ENCODE data around the gene RPH3AL.
"Not testable (repeated sequence)": the region's sequence is repeated elsewhere in the genome, so short reads cannot be mapped to it uniquely, and the experiment has no call there.

The RPH3AL gene

DNA sequence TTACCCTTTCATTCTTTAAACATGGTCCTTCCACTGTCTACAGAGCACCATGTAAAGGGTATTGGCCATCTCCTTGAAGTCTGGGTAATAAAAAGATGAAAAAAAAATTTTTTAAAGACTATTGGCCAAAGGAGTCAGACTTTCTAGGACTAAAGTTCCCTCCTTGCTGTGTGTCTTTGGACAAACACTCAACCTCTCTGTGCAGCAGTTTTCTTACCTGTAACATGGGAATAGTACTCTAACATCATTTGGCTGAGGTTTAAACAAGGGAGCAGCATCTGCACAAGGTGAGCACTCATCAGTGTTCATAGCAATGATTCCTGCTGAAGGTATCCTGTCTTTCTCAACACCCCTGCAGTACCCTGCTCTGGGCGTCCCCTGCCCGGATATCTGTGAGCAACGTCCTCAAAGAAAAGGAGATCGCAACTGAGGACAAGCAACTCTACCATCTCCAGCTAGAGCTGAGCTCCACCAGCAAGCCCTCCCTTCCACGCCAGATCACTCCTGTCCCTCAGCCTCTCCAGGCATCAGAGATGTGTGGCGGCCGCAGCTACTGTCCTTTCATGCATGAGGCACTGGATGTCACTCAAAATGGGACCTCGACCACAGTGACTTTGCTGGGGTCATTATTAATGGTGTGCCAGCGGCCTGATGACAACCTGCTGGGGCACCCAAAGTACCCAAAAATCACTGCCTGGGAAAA, 29.5 kb upstream of the RPH3AL start:
- DNase-seq (ENCODE audit: low read depth, low spot score): no peak
- no peak overlapping the region for H3K4me3 ChIP-seq (ENCODE audit: low read length)

DNA sequence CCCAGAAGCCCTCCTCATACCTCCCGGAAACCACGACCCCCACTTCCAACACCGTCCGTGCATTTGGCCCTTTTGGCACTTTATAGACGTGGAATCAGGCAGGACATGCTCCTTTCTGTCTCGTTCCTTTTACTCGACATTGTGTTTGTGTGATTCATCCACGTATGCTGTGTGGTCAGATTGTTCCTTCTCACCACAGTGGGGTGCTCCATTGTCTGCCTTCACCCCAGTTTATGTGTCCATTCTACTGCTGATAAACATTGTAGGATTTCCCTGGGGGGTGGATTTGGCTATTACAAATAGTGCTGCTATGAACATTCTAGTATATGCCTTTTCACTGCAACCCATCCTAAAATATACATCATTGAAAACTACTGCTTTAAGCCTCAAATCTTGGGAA, 28.9 kb upstream of the RPH3AL start:
- no peak overlapping the region for H3K4me3 ChIP-seq (ENCODE audit: low read length)
- DNase-seq (ENCODE audit: low read depth, low spot score): no peak

- no peak overlapping the region for H3K4me3 ChIP-seq (ENCODE audit: low read length)
- DNase-seq (ENCODE audit: low read depth, low spot score): no peak
Measured at GRCh38 chr17:379531-380465, 27.2 kb upstream of the RPH3AL start.

DNA sequence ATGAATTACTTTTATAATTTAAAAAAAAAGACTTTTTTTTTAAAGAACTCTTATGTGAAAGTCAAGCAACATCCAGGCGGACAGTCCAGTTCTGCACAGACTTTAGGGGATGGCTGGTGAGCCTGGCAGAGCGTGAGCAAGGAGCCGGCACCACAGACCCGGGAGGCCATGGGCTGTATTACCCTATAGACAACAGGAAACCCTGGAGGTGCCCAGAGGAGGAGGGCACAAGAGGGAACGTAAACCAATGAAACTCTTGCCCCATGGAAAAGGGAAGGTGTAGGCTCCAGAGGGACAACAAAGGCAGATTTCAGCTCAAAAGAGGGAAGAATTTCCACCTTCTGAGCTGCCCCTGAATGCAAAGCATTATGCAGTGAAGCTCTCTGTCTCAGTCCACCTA, 25.5 kb upstream of the RPH3AL start:
- H3K4me3 ChIP-seq (ENCODE audit: low read length): no peak overlapping the region
- no peak for DNase-seq (ENCODE audit: low read depth, low spot score)

- peak; percentile 32 for DNase-seq (ENCODE audit: low read depth, low spot score)
- H3K4me3 ChIP-seq (ENCODE audit: low read length): no peak overlapping the region
Measured at GRCh38 chr17:376936-377863, 24.6 kb upstream of the RPH3AL start.

DNA sequence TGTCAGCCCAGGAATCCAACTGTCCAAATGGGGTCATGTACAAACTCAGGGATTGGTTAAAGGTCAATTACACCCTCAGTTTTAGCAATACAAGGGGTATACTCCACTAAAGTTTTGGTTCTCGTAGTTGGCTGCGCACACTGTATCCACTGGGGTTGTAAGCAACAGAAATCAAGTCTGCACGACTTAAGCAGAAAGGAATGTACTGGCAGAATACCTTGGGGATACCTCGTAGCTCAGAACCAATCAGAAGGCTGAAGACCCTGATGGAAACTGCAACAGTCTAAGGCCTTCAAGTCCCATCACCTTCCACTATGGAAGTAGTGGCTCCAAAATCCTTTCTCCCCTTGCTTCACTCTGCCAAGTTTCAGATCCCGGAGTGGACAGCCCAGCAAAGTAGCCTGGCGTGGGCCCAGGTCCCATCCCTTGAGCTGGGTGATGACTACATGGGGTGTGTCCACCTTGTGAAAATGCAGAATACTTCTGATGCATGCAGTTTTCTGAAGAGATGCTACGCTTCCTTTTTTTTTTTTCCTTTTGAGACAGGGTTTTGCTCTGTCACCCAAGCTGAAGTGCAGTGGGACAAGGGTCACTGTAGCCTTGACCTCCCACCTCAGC, 21.1 kb upstream of the RPH3AL start:
- no peak for DNase-seq (ENCODE audit: low read depth, low spot score)
- H3K4me3 ChIP-seq (ENCODE audit: low read length): no peak overlapping the region

GRCh38 chr17:372157-373152, 19.8 kb upstream of the RPH3AL start:
- no peak overlapping the region for H3K4me3 ChIP-seq (ENCODE audit: low read length)
- DNase-seq (ENCODE audit: low read depth, low spot score): no peak

- no peak overlapping the region for H3K4me3 ChIP-seq (ENCODE audit: low read length)
- DNase-seq (ENCODE audit: low read depth, low spot score): no peak
Measured at GRCh38 chr17:371583-371982, 19.0 kb upstream of the RPH3AL start.

- not testable (repeated sequence) for DNase-seq (ENCODE audit: low read depth, low spot score)
Measured at GRCh38 chr17:367656-368055, 15.0 kb upstream of the RPH3AL start.

GRCh38 chr17:366657-367615, 14.3 kb upstream of the RPH3AL start:
- not testable (repeated sequence) for H3K4me3 ChIP-seq (ENCODE audit: low read length)
- peak; percentile 51 for DNase-seq (ENCODE audit: low read depth, low spot score)

More at GRCh38 chr17:367656-368055, 15.0 kb upstream of the RPH3AL start:
- H3K4me3 ChIP-seq (ENCODE audit: low read length): not testable (repeated sequence)

GRCh38 chr17:364766-365165, 12.2 kb upstream of the RPH3AL start:
- no peak overlapping the region for H3K4me3 ChIP-seq (ENCODE audit: low read length)

DNA sequence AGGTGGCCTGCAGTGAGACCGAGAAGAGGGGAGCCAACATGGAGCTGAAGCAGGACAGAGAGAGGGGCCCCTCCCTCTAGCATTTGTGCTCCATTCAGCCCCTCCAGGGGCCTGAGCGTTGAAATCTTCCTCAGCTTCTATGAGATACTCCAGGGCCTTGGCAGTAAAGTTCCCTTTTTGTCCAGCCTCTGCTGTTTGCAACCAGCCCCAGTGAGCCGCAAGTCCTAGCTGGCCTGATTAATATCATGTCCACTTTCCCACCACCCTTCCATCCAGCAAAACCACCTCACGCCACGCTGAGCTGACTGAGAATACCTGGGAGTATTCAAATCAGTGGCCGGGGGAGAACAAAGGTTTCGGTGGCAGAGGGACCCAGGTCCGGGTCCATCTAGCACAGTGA, 11.7 kb upstream of the RPH3AL start:
- no peak for DNase-seq (ENCODE audit: low read depth, low spot score)
- H3K4me3 ChIP-seq (ENCODE audit: low read length): no peak overlapping the region

More at GRCh38 chr17:364766-365165, 12.2 kb upstream of the RPH3AL start:
- DNase-seq (ENCODE audit: low read depth, low spot score): no peak

DNA sequence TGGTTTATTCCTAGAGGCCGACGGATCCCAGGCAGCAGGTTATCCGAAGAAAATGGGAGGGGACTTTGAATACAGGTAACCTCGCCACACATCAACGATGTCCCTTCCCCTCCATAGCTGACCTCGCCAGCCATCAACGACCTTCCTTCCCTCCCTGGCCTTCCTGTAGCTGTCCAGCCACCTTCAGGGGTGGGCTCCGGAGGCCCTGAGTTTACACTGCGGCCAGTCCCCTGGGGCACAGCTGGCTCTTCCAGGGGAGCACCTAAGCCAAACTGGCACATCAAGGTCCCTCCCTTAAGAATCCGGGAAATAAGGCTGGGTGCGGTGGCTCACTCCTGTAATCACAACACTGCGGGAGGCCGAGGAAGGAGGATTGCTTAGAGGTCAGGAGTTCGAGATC, 10.1 kb upstream of the RPH3AL start:
- no peak for DNase-seq (ENCODE audit: low read depth, low spot score)

GRCh38 chr17:360092-360750, 7.6 kb upstream of the RPH3AL start:
- no peak overlapping the region for H3K4me3 ChIP-seq (ENCODE audit: low read length)
- DNase-seq (ENCODE audit: low read depth, low spot score): no peak

More for the DNA sequence above, 10.1 kb upstream of the RPH3AL start:
- no peak overlapping the region for H3K4me3 ChIP-seq (ENCODE audit: low read length)

DNA sequence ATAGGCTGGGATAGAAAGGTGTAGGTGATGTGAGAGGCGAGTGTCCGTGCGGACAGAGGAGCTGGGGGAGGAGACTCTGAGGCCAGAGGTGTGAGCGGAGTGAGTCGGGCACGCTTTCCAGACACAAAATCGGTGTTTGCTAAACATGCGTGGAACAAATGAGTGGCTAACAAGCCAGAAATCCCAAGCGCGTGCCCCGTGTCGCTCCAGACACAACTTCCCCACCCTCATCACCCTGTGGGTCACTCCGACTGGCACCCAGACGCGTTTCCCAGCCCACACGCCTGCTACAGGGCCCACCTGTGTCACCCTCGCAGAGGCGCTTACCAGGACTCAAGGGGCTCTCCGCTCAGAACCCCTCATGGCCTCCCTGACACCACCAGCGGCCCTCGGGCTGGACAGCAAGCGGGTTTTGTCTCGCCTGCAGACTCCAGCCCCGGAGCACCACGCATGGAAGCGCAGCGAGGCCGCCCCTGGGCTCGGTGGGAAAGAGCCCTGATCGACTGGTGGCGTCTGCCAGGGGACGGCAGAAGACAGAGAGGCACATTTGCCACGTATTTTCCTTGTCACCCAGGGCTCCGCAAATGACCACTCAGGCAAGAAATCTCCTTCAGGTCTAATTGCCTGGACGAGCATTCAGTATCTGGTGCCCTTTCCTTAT, 6.0 kb upstream of the RPH3AL start:
- no peak for DNase-seq (ENCODE audit: low read depth, low spot score)
- H3K4me3 ChIP-seq (ENCODE audit: low read length): no peak overlapping the region

DNA sequence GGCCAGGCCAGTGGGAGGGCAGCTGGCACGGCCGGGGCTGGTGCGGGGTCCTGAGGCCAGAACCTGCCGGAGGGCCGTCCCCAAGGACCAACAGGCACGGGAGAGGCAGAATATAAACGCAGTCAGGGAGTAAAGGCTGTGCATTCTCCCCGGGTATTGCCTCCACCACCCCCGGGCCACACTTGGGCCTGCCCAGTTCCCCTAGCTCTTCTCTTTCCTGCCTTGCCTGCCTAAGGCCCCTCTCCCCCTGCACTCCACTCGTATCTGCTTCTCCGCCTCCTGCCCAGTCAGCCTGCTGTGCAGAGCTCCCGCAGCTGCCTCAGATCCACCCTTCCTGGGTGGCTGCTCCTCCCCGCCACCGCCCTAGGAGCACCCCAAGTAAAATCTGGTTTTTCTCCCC, 5.0 kb upstream of the RPH3AL start:
- DNase-seq (ENCODE audit: low read depth, low spot score): no peak
- no peak overlapping the region for H3K4me3 ChIP-seq (ENCODE audit: low read length)

Data from Jurkat, Clone E6-1 (cell line).